ENCODE results near the gene CCDC92B.
"Not testable (repeated sequence)": the region's sequence is repeated elsewhere in the genome, so short reads cannot be mapped to it uniquely, and the experiment has no call there.

The CCDC92B gene

GRCh38 chr17:2703606-2704005, 45.8 kb downstream of the CCDC92B start:
- DNase-seq (ENCODE audit: low spot score): peak; percentile 34

GRCh38 chr17:2703181-2703580, 46.3 kb downstream of the CCDC92B start:
- peak; percentile 38 for DNase-seq (ENCODE audit: low spot score)

GRCh38 chr17:2701996-2702741, 47.3 kb downstream of the CCDC92B start:
- DNase-seq (ENCODE audit: low spot score): peak; percentile 28

GRCh38 chr17:2701161-2701995, 48.1 kb downstream of the CCDC92B start:
- peak; percentile 56 for DNase-seq (ENCODE audit: low spot score)

GRCh38 chr17:2700491-2701141, 48.8 kb downstream of the CCDC92B start:
- DNase-seq (ENCODE audit: low spot score): peak; percentile 53

- DNase-seq (ENCODE audit: low spot score): no peak
Observed at GRCh38 chr17:2700030-2700490, 49.4 kb downstream of the CCDC92B start.

- DNase-seq (ENCODE audit: low spot score): not testable (repeated sequence)
Observed at GRCh38 chr17:2699216-2699805, 50.1 kb downstream of the CCDC92B start.

GRCh38 chr17:2697611-2698162, 51.8 kb downstream of the CCDC92B start:
- DNase-seq (ENCODE audit: low spot score): no peak

GRCh38 chr17:2695961-2696760, 53.3 kb downstream of the CCDC92B start:
- DNase-seq (ENCODE audit: low spot score): no peak

GRCh38 chr17:2695243-2695960, 54.0 kb downstream of the CCDC92B start:
- no peak for DNase-seq (ENCODE audit: low spot score)

GRCh38 chr17:2694381-2695242, 54.8 kb downstream of the CCDC92B start:
- no peak for DNase-seq (ENCODE audit: low spot score)

- DNase-seq (ENCODE audit: low spot score): no peak
Observed at GRCh38 chr17:2693561-2694380, 55.7 kb downstream of the CCDC92B start.

- DNase-seq (ENCODE audit: low spot score): no peak
Observed at GRCh38 chr17:2692781-2693135, 56.7 kb downstream of the CCDC92B start.

GRCh38 chr17:2691965-2692780, 57.3 kb downstream of the CCDC92B start:
- DNase-seq (ENCODE audit: low spot score): no peak

GRCh38 chr17:2691069-2691871, 58.2 kb downstream of the CCDC92B start:
- no peak for DNase-seq (ENCODE audit: low spot score)

GRCh38 chr17:2690165-2691068, 59.0 kb downstream of the CCDC92B start:
- no peak for DNase-seq (ENCODE audit: low spot score)

Data from left forelimb (tissue), 1 donor.